Amygdala (tissue), 56 donors: ENCODE data around the gene GFRA1.
A peak's percentile ranks its signal among the peaks of the same experiment; 100 is the strongest.

Experiments used
- DNase-seq, 56 donors: peaks; one replicate each; lab custom pipeline; 2025; lab: John Stamatoyannopoulos, UW

Gene GFRA1

DNA sequence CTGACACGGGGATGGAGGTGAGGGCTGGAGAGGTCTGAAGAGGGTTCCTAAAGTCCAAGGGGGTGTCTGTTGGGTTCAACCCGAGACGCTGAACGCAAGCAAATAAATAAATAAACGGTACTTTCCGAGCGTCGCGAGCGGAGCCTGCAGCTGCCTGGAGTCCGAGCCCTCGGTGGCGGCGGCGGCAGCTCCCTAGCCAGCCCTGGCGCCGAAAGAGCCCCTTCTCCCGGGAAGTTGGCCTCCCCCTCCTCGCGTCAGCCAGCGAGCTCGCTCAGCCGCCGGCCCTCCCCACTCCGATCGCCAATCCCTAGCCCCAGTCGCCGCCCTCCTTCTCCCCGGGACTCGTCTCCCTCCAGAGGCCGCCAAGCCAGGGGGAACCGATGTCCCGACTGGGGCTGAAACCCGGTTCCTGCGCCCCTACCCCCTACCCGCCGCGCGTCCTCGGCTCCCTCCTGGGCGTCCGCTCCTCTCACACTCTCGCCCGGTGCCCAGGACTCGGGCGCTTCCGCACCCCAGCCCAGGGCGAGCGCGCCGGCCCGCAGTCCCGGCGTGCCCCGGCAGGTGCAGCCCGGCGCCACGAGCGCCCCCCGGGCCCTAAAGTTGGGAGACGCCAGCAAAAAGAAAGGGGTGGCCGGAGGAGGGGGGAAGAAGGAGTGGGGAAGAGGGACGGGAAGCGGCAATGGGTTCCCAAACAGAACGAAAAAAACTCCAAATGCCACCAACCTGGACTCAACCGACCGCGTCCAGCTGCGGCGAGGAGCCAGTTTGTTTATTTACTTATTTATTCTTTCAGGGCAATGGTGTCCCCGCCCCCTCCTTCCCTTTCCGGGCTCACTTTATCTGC lies at the start of gene GFRA1:
GFRA1 (minus strand) TSS at position 767 of the 844 bp plus-strand sequence. CDS start 1,177 bp downstream, outside the sequence.
- peak in 6 of 56 donors; percentile 12 to 33 (median 20) for DNase-seq

- no peak for DNase-seq
Measured at GRCh38 chr10:116316503-116316902, 43.5 kb upstream of the GFRA1 start.

DNA sequence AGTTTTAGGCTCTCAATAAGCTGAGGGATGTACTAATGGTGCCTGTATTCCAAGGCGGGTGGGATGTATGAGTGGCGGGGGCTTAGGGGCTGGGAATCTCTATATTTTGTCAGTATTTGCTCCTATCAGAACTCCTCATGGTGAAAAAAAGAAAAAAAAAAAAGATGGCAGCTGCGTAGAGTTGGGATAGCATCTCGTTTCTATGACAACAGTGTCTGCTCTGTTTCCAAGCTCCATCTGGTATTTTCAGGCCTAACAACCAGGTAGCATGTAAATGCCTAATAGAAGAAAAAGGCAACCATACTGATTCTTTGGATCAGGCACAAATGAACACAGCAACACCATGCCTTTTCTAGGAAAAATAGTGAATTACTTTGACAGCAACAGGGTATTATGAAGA lies 39.5 kb upstream of the GFRA1 start:
- no peak for DNase-seq

- no peak for DNase-seq
Measured at GRCh38 chr10:116311706-116312490, 38.9 kb upstream of the GFRA1 start.

DNA sequence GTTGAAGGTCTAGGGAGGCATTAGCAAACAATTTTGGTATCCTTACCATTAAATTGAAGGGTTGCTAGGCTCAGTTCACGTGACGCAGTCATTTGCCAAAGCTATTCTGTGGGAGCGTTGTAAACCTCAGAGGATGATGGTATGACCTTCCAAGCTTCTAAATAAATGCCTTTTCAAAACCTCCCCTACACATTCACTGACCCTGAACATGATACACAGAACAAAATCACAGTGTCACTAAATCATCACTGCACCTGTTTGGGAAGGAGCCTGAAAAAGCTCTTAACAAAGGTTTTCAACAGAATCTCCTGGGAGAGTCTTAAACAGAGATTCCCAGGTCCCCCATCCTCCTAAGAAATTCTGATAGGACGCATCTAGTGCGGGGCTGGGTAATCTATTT lies 38.0 kb upstream of the GFRA1 start:
- DNase-seq: no peak

GRCh38 chr10:116307455-116307854 lies 34.4 kb upstream of the GFRA1 start:
- DNase-seq: no peak

DNA sequence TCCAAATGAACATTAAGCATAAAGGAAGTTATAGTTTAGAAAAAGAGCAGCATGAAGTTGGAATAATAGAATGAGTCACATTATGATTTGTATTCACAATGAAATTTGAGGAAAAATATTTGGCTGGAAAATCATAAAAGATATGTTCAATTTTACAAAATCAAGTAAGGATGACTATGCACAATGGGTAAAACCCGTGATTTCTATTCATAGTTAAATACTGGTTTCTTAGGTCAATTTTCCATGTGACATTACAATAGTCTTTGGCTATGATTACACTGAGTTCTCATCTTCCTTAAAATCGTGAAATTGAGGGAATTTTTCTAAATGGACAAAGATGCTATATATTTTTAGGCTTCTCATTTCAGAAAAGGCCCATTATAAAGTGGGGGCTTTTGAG lies 33.8 kb upstream of the GFRA1 start:
- DNase-seq: no peak

DNA sequence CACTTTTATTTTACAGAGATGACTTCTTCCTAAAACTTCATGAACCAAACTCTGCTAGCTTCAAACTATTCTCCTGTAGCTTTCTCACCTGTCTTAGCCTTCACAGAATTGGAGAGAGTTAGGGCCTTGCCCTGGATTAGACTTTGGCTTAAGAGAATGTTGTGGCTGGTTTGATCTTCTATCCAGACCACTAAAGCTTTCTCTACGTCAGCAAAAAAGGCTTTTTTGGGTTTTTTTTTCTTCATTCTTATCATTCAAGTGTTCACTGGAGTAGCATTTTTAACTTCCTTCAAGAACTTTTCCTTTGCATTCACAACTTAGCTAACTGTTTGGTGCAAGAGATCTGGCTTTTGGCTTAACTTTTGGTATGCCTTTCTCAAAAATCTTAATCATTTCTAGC lies 31.9 kb upstream of the GFRA1 start:
- DNase-seq: no peak

DNA sequence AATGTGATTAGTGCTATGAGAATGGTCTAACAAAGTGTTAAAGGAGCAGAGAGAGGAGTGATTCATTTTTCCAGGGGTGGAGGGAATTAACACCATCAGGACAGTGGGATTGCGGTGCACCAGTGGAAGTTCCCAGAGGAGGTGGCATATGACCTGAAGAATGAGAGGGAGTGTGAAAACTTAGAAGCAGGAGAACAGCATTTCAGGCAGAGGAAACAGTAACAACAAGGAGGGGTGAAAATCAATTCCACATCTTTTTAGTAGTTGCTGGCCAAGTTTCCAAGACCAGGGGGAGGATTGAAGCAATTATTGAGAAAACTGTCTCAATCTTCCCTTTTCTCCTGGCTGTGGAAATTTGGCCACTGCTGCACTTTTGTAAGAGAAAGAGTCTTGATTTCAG lies 27.5 kb upstream of the GFRA1 start:
- no peak for DNase-seq

DNA sequence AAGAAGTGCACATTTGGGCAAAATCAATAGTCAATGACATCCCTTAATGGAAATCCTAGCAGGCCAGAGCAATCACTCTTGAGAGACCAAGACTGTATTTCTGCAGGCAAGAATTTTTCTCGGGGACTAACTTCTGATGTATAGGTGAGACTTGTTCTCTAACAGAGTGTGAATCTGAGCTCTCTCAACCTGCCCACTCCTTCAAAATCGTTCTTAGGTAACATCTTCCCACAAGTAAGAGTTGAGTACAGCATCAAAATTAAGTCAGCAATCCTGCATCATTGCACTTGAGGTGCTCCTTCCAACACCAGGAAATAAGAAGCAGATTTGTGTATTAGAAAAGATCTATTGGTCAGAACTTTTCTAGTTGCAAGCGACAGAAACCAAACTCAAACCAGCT lies 25.6 kb upstream of the GFRA1 start:
- no peak for DNase-seq

- DNase-seq: no peak
Measured at GRCh38 chr10:116296291-116296721, 23.3 kb upstream of the GFRA1 start.

GRCh38 chr10:116292493-116292892 lies 19.5 kb upstream of the GFRA1 start:
- no peak for DNase-seq

DNA sequence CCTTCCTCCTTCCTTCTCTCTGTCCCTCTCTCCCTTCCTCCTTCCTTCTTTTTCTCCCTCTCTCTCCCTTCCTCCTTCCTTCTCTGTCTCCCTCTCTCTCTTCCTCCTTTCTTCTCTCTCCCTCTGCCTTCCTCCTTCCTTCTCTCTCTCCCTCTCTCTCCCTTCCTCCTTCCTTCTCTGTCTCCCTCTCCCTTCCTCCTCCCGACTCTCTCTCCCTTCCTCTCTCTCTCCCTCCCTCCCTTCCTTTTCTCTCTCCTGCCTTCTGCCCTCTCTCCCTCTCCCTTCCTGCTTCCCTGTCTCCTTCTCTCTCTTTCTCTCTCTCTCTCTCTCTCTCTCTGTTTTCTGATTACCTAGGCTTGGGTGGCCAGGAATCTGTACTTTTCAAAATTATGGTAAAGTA lies 16.6 kb upstream of the GFRA1 start:
- DNase-seq: no peak

DNA sequence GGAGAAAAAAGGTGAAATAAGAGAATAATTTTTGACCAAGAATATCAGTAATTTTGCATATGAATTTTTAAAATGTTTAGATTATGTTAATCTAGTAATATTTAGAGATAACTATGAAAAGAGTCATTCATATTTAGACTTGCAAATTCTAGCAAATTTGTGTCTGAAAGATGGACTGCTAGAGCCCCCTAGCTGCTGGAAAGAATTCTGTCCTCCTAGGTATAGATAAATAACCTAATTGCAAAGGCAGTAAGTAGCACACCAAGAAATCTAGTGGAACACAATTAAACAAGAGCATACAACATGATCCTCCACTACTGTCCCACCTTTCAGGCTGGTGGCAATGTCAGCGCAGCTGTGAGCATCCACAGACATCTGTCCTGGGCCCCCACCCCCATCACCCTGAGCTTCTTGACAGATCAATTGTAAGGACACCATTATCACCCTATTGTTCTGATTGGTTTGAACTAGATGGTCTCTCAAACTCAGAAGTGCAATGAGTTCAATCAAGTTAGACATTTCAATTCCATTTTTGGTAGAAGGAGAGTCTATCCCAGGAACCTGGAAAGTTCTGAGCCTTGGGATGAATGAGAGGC lies 15.0 kb upstream of the GFRA1 start:
- peak in 8 of 56 donors; percentile 4 to 68 (median 30) for DNase-seq

DNA sequence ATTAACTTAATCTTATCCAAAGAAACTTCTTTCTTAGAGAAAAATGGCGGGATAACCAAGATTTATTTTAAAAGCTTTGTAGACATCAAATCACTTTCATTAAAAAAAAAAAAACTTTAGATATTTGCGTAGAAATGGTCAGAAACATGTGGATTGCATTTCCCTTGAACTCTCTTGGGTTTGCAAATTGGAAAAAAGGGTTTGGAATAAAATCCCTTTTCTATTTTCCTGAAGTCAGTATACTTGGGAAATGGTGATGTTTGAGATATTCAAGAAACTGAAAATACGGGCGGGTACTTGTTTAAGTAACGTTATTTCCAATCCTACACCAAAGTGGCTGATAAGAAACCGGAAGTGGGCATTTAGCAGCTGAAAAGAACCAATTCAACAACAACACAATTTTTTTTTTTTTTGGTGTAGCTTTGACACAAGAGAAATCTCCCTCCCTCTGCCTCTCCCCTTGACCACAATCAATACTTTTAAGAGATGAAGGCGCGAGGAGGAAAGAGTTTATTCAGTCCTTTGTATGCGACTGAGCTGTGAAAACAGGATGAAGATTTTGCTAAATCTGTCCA lies 13.7 kb upstream of the GFRA1 start:
- no peak for DNase-seq

- no peak for DNase-seq
Measured at GRCh38 chr10:116281775-116282174, 8.8 kb upstream of the GFRA1 start.

GRCh38 chr10:116278846-116279245 lies 5.8 kb upstream of the GFRA1 start:
- DNase-seq: no peak

DNA sequence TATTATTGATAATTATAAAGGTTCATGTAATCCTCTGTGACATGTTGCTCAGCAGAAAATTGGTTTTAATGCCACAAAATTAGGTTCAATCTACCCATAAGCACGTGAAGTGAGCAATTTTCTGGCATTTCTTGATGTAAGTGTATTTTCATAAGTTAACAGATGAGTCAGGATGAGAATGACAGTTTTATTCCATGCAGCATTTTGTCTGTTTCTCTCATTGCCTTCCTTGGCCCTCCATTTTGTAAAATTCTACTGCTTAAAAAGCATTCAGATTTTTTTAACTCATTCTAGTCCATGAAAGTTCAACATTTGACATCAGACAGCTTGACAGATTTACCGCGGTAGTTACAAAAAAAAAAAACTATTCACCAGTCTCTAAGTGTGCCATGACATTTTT lies 4.0 kb upstream of the GFRA1 start:
- DNase-seq: no peak

DNA sequence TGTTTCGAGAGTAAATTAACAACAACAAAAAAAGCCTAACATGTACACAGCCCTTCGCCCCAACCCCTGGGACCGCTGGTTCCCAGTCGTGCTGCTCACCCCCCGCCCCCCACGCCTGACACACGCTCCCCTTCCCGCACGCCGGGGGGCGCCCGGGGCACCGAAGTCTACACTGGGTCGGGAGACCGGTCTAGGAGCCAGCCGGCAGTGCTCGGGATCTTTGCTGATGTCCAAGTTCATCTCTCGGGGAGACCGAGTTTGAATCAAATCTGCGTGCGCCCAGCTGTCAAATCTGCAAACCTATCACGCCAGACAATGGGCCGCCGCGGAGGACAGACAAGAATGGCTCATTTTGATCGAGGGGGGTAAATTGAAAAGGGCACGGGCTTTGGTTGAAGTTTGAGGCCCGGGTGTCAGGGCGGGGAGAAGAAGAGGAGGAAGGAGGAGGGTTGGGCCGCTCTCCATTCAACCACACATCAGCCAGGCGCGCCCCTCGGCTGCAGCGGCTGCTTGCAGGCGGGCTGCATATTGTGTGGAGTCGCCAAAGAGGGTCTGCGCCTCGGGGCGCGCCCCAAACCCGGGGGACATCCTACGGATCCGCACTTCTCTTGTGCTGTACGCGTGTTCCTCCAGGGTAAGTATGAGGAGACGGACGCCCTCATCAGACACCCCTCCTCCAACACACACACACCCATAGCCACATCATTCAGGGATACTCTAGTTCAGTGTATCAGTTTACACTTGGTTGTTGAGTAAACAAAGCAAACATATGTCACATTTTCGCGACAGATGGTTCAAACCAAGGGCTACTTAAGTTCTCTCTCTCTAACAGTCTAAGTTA lies 1.3 kb upstream of the GFRA1 start:
- DNase-seq: peak in 3 of 56 donors; percentile 15 to 31 (median 24)
